Osteoblast (primary cell): ENCODE results near the gene CX3CR1. TPM values are rescaled to one million over a fixed set of nuclear protein-coding genes. Genes with fewer than 3 reads are reported as not detected.

ENCODE experiments used
- DNase-seq: peaks from one replicate; pipeline ENCODE4 v3.0.0; 2011; ENCODE audit warnings: low spot score, mixed read lengths; ENCODE audit not compliant: insufficient read length; ENCODE audit errors: missing footprints
- H2AFZ ChIP-seq: 2 replicates; pipeline ENCODE4 v1.6.0; 2011; ENCODE audit warnings: mild to moderate bottlenecking, low read length
- H3K27ac ChIP-seq: 2 replicates; pipeline ENCODE4 v1.5.1; 2011; ENCODE audit warnings: mild to moderate bottlenecking, low read depth, low read length, moderate library complexity
- H3K27me3 ChIP-seq: 2 replicates; pipeline ENCODE4 v1.6.0; 2012; ENCODE audit warnings: mild to moderate bottlenecking, control low read depth, inconsistent platforms, low read length, moderate library complexity; ENCODE audit not compliant: insufficient read depth
- H3K36me3 ChIP-seq: 2 replicates; pipeline ENCODE4 v1.5.1; 2011; ENCODE audit warnings: mild to moderate bottlenecking, low read length, control low read depth, moderate library complexity; ENCODE audit not compliant: insufficient read depth
- H3K4me1 ChIP-seq: 2 replicates; pipeline ENCODE4 v1.5.1; 2011; ENCODE audit warnings: mild to moderate bottlenecking, low read length, control low read depth, moderate library complexity; ENCODE audit not compliant: insufficient read depth
- H3K4me2 ChIP-seq: 2 replicates; pipeline ENCODE4 v1.6.0; 2011; ENCODE audit warnings: mild to moderate bottlenecking, low read length; ENCODE audit not compliant: insufficient read depth
- H3K4me3 ChIP-seq: fragments of 200-600 bp; sonication (generic); 3 replicates; pipeline ENCODE4 v1.5.1; 2012; ENCODE audit warnings: mild to moderate bottlenecking, low read length, inconsistent platforms; ENCODE audit not compliant: insufficient read depth
- H3K79me2 ChIP-seq: 2 replicates; pipeline ENCODE4 v1.6.0; 2012; ENCODE audit warnings: mild to moderate bottlenecking, low read length, control low read depth, inconsistent platforms; ENCODE audit not compliant: insufficient read depth
- H3K9me3 ChIP-seq: 2 replicates; pipeline ENCODE4 v1.5.1; 2011; ENCODE audit warnings: low read depth, low read length, control low read depth
- H4K20me1 ChIP-seq: 2 replicates; pipeline ENCODE4 v1.6.0; 2012; ENCODE audit warnings: mild to moderate bottlenecking, low read length, control low read depth; ENCODE audit not compliant: insufficient read depth
- total RNA-seq: library from RNA; depleted of rRNA; stranded (reverse); fragments of >200 nt; gene quantifications from 2 replicates; pipeline ENCODE4 v1.2.3, GENCODE V29; 2012
- TF ChIP-seq, protein P1 (sequence below): IDR thresholded peaks from 2 replicates; pipeline ENCODE4 v1.5.1; 2011; ENCODE audit warnings: mild to moderate bottlenecking, low read depth, low read length, moderate library complexity; ENCODE audit errors: extremely low read depth

The CX3CR1 gene
- total RNA-seq, 1 donor: under 0.01 TPM

DNA sequence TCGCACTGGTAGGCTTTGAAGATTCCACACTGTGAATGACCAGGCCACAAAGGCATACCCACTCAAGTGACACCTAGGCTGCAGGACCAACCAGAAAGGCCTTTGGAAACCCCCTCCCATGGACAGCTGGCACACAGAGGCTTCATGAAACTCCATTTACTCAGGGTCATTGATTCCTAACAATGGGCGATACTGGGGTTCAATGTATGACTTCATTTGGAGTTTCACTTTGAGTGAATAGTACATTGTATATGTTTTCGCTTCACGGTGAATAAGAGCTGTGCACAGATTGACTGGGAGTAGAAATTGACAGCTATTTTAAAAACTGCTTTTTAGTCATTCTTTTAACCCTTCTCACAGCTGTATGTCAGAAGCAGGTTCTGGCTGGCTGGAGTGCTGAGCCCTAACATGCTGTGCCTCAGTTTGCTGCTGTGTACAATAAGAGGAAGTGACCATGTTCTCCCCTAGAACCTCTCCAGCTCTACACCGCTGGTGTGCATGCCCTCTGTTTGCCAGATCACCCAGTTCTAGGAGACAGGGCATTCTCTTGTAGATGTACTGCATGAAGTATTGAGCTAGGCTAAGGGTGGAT, 15.4 kb upstream of the CX3CR1 start:
- Histone ChIP-seq H3K4me1 (no peaks in the 10 kb centered on the region), H3K79me2 (no peaks in the 10 kb centered on the region), H3K27me3 (no peaks in the 10 kb centered on the region), H3K36me3 (no peaks in the 10 kb centered on the region), H4K20me1 (no peaks in the 10 kb centered on the region), H3K9me3 (no peaks in the 10 kb centered on the region), H3K4me3 (no peak overlapping the region), H3K27ac (no peak overlapping the region), H3K4me2 (no peak overlapping the region), H2AFZ (no peak overlapping the region)
- DNase-seq: no peak
- TF ChIP-seq, protein P1, sequence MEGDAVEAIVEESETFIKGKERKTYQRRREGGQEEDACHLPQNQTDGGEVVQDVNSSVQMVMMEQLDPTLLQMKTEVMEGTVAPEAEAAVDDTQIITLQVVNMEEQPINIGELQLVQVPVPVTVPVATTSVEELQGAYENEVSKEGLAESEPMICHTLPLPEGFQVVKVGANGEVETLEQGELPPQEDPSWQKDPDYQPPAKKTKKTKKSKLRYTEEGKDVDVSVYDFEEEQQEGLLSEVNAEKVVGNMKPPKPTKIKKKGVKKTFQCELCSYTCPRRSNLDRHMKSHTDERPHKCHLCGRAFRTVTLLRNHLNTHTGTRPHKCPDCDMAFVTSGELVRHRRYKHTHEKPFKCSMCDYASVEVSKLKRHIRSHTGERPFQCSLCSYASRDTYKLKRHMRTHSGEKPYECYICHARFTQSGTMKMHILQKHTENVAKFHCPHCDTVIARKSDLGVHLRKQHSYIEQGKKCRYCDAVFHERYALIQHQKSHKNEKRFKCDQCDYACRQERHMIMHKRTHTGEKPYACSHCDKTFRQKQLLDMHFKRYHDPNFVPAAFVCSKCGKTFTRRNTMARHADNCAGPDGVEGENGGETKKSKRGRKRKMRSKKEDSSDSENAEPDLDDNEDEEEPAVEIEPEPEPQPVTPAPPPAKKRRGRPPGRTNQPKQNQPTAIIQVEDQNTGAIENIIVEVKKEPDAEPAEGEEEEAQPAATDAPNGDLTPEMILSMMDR: no peak

DNA sequence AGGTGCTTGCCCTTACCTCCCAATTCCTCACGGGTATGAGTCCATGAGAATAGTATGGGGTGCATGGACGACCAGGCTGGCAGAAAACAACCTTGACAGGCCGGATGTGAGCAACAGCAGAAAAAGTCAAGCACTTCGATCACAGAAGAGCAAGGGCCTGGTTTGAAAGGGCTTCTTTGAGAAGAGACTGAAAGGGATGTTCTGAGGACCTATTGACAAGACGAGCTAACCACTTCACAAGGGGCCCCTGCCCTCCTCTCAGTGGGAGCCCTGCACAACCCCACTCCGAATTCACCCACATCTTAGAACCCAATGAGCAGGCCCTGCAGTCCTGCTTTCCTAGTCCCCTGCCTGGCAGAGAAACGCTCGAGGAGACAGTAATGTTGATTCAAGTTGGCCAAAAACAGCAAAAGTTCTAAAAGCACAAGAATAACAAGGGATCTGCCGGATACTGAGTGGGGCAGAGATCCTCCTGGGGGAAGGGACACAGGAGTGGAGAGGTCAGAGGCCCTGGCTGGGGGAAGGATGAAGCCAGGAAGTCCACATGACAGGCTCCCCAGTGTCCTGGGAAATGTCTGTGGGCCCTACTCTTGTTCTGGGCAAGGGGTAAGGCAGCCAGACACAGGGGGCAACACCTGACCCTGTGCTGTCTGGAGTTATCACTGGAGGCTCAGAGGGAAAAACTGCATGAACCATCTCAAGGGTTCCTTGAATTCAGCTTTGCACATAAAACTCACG, 14.8 kb upstream of the CX3CR1 start:
- no peak overlapping the region for H3K4me3 ChIP-seq
- H3K79me2 ChIP-seq: no peaks in the 10 kb centered on the region
- peak; percentile 68 for DNase-seq
- no peaks in the 10 kb centered on the region for H3K9me3 ChIP-seq
- no peaks in the 10 kb centered on the region for H4K20me1 ChIP-seq
- no peaks in the 10 kb centered on the region for H3K36me3 ChIP-seq
- no peak overlapping the region for H3K4me2 ChIP-seq
- H3K27me3 ChIP-seq: no peaks in the 10 kb centered on the region
- H3K4me1 ChIP-seq: no peaks in the 10 kb centered on the region
- TF ChIP-seq, protein P1: no peak
- H3K27ac ChIP-seq: no peak overlapping the region
- peak overlapping the region; percentile 34 for H2AFZ ChIP-seq

DNA sequence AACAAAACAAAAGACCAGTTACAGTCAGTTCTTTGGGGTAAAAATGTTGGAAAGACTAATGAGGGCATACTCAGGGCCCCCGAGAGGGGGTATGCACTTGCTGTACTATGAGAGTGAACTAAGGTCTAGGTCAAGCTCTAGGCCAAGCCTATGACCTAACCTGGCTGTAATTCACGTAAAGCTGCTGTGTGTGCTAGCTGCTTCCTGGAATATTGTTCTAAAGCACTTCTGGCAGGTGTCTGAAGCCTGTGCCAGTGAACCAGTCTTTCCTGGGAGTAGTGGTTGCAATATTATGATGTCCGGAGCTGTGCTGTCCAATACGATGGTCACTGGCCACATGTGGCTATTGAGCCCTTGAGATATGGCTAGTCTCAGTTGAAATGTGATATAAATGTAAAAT, 13.1 kb upstream of the CX3CR1 start:
- no peak for DNase-seq

GRCh38 chr3:39291903-39292329, 12.1 kb upstream of the CX3CR1 start:
- Histone ChIP-seq H2AFZ (no peak overlapping the region), H3K4me2 (no peak overlapping the region), H3K9me3 (no peaks in the 10 kb centered on the region), H3K27ac (no peak overlapping the region), H3K4me1 (no peaks in the 10 kb centered on the region), H4K20me1 (no peaks in the 10 kb centered on the region), H3K79me2 (no peaks in the 10 kb centered on the region), H3K27me3 (no peaks in the 10 kb centered on the region), H3K4me3 (no peak overlapping the region), H3K36me3 (no peaks in the 10 kb centered on the region)
- DNase-seq: peak; percentile 91
- TF ChIP-seq, protein P1: peak; percentile 91

More for the DNA sequence above, 13.1 kb upstream of the CX3CR1 start:
- no peaks in the 10 kb centered on the region for H3K79me2 ChIP-seq
- no peaks in the 10 kb centered on the region for H3K27me3 ChIP-seq
- no peaks in the 10 kb centered on the region for H4K20me1 ChIP-seq
- no peak overlapping the region for H2AFZ ChIP-seq
- TF ChIP-seq, protein P1: no peak
- no peaks in the 10 kb centered on the region for H3K4me1 ChIP-seq
- no peak overlapping the region for H3K4me2 ChIP-seq
- H3K9me3 ChIP-seq: no peaks in the 10 kb centered on the region
- no peak overlapping the region for H3K4me3 ChIP-seq
- H3K27ac ChIP-seq: no peak overlapping the region
- H3K36me3 ChIP-seq: no peaks in the 10 kb centered on the region
